Calu3 (cell line): ENCODE measurements around the gene SEL1L3. TPM values are rescaled to one million over a fixed set of nuclear protein-coding genes. Genes with fewer than 3 reads are reported as not detected.

Experiments
- BruUV-seq: library from RNA; stranded (reverse); fragments of 400-500 nt; replicated peaks from 2 replicates; lab custom pipeline; 2021; lab: Mats Ljungman, UMichigan
- CTCF ChIA-PET: fragments of 300-600 bp; sonication (Branson Sonifier 250); formaldehyde crosslinking; loops from one replicate; lab custom pipeline; 2022; ENCODE audit warnings: antibody characterized with exemption; lab: Charles Lee
- DNase-seq: peaks from one replicate; pipeline ENCODE4 v3.0.0; 2022
- H3K27ac Mint-ChIP-seq: one replicate; pipeline ENCODE4 v1.8.0; 2022; ENCODE audit warnings: mixed read lengths; ENCODE audit not compliant: unreplicated experiment
- H3K27me3 Mint-ChIP-seq: one replicate; pipeline ENCODE4 v1.8.0; 2022; ENCODE audit warnings: mixed read lengths; ENCODE audit not compliant: unreplicated experiment
- H3K36me3 Mint-ChIP-seq: one replicate; pipeline ENCODE4 v1.8.0; 2022; ENCODE audit warnings: mild to moderate bottlenecking, moderate library complexity, mixed read lengths; ENCODE audit not compliant: insufficient read depth, unreplicated experiment
- H3K4me1 Mint-ChIP-seq: one replicate; pipeline ENCODE4 v1.8.0; 2022; ENCODE audit warnings: mild to moderate bottlenecking, low read depth, mixed read lengths; ENCODE audit not compliant: unreplicated experiment
- H3K4me3 Mint-ChIP-seq: one replicate; pipeline ENCODE4 v1.8.0; 2022; ENCODE audit warnings: mild to moderate bottlenecking, low read depth, moderate library complexity, mixed read lengths; ENCODE audit not compliant: unreplicated experiment
- H3K9me3 Mint-ChIP-seq: one replicate; pipeline ENCODE4 v1.8.0; 2022; ENCODE audit warnings: low read depth, mixed read lengths; ENCODE audit not compliant: unreplicated experiment
- CTCF ChIP-seq: fragments of 200-600 bp; IDR thresholded peaks from one replicate; pipeline ENCODE4 v1.8.0; 2022; ENCODE audit warnings: antibody characterized with exemption; ENCODE audit not compliant: unreplicated experiment
- intact Hi-C: fragments of 100-400 bp; cut with micrococcal nuclease; formaldehyde crosslinking; loops from one replicate; pipeline ENCODE4 v1.10.0; 2022; ENCODE audit not compliant: unreplicated experiment
- total RNA-seq: library from RNA; stranded (reverse); gene quantifications from 2 replicates; pipeline ENCODE4 v1.2.3, GENCODE V29; 2022

SEL1L3 gene
- total RNA-seq, 1 experiment from 2014 or later, result 120 TPM

GRCh38 chr4:25842229-25842845 lies 20.5 kb downstream of the SEL1L3 start:
- Mint-ChIP-seq H3K9me3 (no peaks in the 10 kb centered on the region), H3K4me1 (peaks cover 33% of the 10 kb centered on the region), H3K36me3 (peaks cover 13% of the 10 kb centered on the region), H3K27me3 (no peaks in the 10 kb centered on the region), H3K27ac (no peak overlapping the region), H3K4me3 (no peak overlapping the region)
- intact Hi-C loops, result no loop called here
- BruUV-seq, result no TSS peak
- TF ChIP-seq CTCF, result no peak
- no peak for DNase-seq
- CTCF ChIA-PET, result interaction anchor here (0.7 kb wide), 1 partner anchor 23 kb away, joined by 3 read pairs; no protein-coding TSS in a partner anchor

GRCh38 chr4:25839687-25840086 lies 23.1 kb downstream of the SEL1L3 start:
- no TSS peak for BruUV-seq
- no peak for DNase-seq
- intact Hi-C loops, result no loop called here
- TF ChIP-seq CTCF, result no peak
- H3K27ac Mint-ChIP-seq, result no peak overlapping the region
- no peak overlapping the region for H3K4me3 Mint-ChIP-seq
- no peaks in the 10 kb centered on the region for H3K27me3 Mint-ChIP-seq
- H3K4me1 Mint-ChIP-seq, result peaks cover 41% of the 10 kb centered on the region
- CTCF ChIA-PET, result no interaction called here
- no peaks in the 10 kb centered on the region for H3K9me3 Mint-ChIP-seq
- peaks cover 12% of the 10 kb centered on the region for H3K36me3 Mint-ChIP-seq

GRCh38 chr4:25839233-25839632 lies 23.6 kb downstream of the SEL1L3 start:
- intact Hi-C loops, result no loop called here
- Mint-ChIP-seq H3K4me3 (no peak overlapping the region), H3K36me3 (peaks cover 12% of the 10 kb centered on the region), H3K27ac (no peak overlapping the region), H3K4me1 (peaks cover 41% of the 10 kb centered on the region), H3K27me3 (no peaks in the 10 kb centered on the region), H3K9me3 (no peaks in the 10 kb centered on the region)
- no TSS peak for BruUV-seq
- CTCF ChIA-PET, result no interaction called here
- DNase-seq, result no peak
- no peak for TF ChIP-seq CTCF

- no TSS peak for BruUV-seq
- intact Hi-C loops, result no loop called here
- no peak for DNase-seq
- no peak overlapping the region for H3K4me3 Mint-ChIP-seq
- no peaks in the 10 kb centered on the region for H3K9me3 Mint-ChIP-seq
- no peak overlapping the region for H3K27ac Mint-ChIP-seq
- H3K4me1 Mint-ChIP-seq, result peaks cover 34% of the 10 kb centered on the region
- no peak for TF ChIP-seq CTCF
- H3K27me3 Mint-ChIP-seq, result no peaks in the 10 kb centered on the region
- peaks cover 12% of the 10 kb centered on the region for H3K36me3 Mint-ChIP-seq
- CTCF ChIA-PET, result no interaction called here
Measured at GRCh38 chr4:25838526-25838925, 24.3 kb downstream of the SEL1L3 start.
